CD4-positive, alpha-beta T cell treated with Interleukin-21 for 1 hour (primary cell): ENCODE data around the gene PRDM15.

Experiments used
- DNase-seq: peaks from one replicate; pipeline ENCODE4 v3.0.0-alpha.2; 2020

The PRDM15 gene

DNA sequence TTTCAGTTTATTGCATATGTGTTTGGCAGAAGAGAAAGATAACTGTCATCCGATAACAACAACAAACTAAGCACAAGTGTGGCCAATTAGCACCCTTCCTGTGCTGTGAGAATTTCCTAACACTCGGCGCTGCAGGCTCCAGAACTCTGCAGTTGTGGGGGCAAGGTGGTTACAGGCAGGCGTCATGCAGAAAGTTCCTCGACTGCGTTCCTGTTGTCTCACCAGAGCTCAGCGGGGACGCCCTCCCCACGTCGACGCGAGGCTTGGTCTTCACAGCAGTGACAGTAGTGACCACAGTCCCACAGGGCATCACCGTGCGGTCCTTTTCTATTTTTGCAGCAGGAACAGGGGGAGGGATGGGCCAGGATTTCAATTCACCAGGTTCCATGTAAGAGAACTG, 27.6 kb upstream of the PRDM15 start:
- DNase-seq, result no peak

DNA sequence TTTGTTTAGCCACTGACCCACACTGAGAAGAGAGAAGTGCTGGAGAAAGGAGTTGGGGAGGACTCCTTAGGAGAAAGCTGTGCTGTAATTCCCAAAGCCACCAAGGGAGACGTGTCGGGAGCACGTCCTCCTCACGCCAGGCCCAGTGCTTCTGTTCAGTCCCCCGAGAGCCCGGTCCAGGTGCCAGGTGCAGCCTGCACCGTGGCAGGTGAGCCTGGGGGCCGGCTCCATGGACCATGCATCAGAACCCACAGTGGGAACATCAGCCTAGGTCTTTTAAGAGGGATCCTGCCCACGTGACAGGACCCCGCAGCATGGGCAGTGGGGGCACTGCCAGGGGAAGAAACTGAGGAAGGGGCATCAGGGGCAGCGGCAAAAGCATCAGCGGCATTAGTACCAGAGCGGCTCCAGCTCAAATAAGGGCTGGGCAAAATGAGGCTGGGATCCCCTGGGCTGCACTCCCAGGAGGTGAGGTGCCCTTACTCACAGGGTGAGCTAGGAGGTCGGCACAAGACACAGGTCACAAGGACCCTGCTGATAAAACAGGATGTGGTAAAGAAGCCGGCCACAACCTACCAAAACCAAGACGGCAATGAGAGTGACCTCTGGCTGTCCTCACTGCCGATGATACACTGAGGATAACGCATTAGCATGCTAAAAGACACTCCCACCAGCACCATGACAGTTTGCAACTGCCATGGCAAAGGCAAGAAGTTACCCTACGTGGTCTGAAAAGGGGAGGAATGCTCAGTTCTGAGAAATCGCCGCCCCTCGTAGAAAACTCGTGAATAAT, 24.6 kb upstream of the PRDM15 start:
- DNase-seq, result no peak

DNA sequence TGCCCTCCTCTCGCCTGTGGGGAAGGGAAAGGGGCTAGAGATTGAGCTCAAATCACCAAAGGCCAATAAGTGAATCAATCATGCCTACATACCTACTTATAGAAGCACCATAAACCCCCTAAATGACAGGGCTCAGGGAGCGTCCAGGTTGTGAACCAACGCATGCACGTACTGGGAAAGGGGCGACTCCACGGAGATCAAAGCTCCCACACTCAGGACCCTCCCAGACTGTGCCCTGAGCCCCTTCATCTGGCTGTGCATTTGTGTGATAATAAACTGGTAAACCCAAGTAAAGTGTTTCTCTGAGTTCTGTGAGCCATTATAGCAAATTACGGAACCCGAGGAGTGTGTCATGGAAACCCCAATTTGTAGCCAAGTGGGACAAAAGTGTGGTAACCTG, 23.8 kb upstream of the PRDM15 start:
- no peak for DNase-seq

DNA sequence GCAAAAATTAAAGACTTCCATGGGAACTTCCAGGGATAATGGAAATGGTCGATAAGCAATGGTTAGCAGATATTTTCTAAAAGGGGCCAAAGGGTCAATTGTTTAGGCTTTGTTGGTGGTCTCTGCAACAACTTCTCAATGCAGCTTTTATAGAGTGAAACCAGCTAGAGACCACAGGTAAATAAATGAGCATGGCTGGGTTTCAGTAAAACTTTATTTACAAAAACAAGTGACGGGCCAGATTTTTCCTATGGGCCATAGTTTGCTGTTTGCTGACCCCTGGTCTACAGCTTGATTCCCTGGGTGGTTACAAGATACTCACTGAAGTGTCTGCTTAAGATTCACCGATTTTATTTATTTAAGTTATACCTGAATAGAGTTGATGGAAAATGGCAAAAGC, 22.6 kb upstream of the PRDM15 start:
- DNase-seq, result no peak

GRCh38 chr21:41901099-41901498, 22.0 kb upstream of the PRDM15 start:
- peak; percentile 13 for DNase-seq

DNA sequence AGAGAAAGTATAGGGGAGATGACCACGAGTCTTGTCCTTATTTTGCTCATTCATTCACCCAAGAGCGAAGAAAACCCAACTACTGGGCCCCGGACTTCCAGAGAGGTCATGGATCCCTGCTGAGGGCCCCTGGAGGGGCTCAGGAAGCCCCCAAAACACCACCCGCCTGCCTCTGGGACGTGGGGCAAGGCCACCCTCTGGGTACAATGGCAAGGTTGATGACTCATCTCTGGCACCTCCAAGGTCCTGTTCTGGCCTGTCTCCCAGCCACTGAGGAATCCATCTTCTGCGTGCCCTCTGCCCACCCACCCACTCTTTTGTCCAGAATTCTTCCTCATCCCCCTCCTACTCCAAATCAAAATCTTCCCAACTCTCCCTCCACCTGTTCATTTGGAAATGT, 21.3 kb upstream of the PRDM15 start:
- DNase-seq, result no peak

DNA sequence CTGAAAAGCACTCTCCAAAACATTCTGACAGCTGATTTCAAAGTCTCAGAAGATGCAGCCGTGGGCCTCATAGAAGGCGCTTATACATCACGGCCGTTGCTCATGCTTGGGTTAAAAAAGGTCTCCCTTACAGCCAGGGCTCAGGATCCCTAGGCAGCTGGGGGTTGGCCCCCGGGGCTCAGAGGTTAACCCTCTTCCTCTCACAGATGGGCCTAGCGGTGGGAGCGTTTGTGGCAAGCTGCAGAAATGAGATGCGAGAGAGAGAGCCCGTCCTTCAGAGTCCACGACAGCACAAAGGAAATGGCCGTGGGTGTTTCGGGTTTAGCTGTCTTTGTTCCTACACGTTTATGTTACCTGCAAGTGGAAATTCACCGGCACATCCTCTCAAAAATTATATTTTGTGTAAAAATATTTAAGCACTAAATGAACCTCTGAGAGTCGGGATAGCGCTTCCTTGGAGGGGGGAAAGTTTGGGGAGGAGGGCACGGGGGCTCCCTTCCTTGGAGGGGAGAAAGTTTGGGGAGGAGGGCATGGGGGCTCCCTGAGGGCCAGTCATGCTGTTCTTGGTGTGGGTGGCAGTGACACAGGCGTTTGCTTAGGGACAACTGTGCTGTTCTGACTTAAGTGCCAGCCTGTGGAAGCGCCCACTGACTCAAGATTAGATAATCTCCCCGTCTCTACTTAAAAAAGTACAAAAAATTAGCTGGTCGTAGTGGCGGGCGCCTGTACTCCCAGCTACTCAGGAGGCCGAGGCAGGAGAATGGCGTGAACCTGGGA, 20.5 kb upstream of the PRDM15 start:
- DNase-seq, result peak; percentile 37

GRCh38 chr21:41898998-41899397, 19.9 kb upstream of the PRDM15 start:
- no peak for DNase-seq

DNA sequence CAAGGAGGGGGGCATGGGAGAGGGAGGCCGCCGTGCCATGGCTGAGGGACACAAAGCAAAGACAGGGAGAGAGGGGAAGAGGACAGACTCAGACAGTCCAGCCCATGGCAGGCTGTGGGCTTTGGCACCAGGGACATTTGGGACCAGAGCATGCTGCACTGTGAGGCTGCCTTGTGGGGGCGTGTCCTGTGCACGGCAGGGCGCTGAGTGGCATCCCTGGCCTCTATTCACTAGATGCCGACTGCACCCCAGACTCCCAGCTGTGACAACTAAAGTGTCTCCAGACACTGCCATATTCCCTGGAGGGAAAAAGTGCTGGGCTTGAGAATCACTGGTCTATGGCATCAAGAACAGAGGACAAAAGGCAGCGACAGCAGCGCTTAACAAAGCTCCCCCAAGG, 18.6 kb upstream of the PRDM15 start:
- DNase-seq, result no peak

- no peak for DNase-seq
These were observed 18.0 kb upstream of the PRDM15 start for GRCh38 chr21:41897047-41897669.

- DNase-seq, result peak; percentile 69
These were observed 16.7 kb upstream of the PRDM15 start for GRCh38 chr21:41895643-41896493.

- no peak for DNase-seq
These were observed 15.9 kb upstream of the PRDM15 start for GRCh38 chr21:41894922-41895557.

DNA sequence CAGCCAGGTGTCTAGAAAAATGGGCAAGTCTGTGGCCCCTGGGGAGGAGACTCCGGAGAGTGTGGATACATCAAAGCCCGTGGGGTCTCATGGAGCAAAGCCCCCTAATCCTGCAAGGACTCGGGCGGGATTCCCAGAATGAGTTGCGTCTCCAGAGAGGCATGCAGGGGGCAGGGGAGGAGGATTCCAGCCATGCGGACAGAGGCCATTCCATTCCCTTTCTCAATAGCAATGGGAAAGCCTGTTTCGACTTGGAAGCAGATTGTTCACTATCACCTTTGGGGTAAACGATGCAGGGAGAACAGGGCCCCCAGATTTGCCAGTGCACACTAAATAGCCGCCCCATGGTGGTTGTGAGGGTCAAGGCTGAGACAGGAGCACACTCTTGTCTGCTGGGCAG, 15.4 kb upstream of the PRDM15 start:
- DNase-seq, result no peak

GRCh38 chr21:41892726-41893125, 13.6 kb upstream of the PRDM15 start:
- DNase-seq, result no peak

GRCh38 chr21:41891132-41891531, 12.0 kb upstream of the PRDM15 start:
- no peak for DNase-seq

- DNase-seq, result no peak
These were observed 11.2 kb upstream of the PRDM15 start for GRCh38 chr21:41890355-41890754.

DNA sequence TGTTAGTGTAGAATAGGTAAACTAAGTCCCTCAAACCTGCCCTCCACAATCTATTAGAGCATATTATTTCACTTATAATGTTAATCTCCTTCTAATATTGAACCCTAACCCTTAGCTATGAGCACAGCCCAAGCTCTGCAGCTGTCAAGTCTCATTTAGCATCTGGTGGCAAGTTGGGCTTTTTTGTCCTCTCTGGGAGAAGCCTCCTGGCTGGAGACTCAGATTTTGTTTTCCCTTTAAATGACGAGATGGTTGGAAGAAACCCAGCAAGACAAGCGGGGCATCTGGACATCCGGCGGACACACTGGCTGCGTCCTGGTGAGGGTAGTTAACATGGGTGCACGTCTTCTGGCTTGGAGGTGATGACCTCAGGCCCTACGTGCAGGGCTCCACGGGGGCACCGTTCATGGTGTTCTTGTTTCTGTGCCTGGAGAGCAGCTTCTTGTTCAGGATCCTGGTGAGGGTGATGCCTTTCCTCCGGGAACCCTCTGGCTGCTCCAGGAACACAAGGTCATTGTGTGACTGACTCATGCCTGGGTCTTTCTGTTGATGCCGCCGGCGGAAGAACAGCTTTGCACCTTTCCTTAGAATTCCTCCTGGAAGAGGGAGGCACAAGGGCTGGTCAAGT, 9.7 kb upstream of the PRDM15 start:
- no peak for DNase-seq

DNA sequence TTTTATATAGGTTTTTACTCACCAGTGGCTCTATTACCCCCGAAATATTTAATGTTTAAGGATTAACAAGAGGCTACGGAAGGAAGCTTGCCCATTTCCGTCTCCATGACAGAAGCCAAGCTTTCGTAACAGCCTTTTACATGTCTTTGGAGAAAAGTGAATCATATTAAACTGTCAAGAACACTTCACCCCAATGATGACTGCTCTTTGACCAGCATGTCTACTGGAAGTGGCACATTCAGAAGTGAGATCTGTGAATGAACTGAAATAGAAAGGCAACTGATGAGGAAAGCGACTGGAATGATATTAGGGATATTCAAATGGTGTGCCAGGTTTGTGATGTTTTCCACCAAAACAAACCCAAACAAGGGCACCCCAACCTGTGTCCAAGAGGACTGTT, 8.5 kb upstream of the PRDM15 start:
- DNase-seq, result no peak

- DNase-seq, result no peak
These were observed 7.2 kb upstream of the PRDM15 start for GRCh38 chr21:41886328-41886727.

DNA sequence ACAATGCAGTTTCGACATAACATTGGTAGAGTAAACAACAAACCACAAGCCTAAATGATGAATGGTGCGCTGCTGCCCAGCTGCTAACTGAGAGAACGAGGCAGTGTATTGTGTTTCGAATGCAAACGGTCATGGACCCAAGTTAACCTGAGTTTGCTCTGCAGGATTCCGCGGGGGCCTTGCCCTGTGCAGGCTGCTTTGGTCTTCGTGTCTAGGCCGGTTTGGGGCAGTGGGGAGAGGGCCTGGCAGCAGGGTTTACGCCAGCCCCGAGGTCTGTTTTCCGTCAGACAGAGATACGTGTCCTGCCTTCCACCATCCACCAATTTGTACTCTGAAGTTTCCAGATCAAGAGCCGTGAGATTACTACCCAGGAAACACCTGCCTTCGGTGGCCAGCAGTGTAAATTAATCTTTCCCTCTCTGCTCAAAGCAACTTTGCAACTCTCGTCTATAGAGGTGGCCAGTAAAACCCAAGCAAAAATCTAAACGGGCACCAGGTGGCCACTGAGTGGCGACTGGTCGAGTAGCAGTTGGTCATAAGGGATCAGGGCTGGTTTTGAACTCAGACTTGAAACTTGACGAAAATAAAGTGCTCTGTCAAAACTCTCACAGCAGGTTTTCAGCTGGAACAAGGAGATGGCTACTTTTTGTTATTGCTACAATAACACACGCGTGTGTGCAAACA, 6.3 kb upstream of the PRDM15 start:
- DNase-seq, result no peak

DNA sequence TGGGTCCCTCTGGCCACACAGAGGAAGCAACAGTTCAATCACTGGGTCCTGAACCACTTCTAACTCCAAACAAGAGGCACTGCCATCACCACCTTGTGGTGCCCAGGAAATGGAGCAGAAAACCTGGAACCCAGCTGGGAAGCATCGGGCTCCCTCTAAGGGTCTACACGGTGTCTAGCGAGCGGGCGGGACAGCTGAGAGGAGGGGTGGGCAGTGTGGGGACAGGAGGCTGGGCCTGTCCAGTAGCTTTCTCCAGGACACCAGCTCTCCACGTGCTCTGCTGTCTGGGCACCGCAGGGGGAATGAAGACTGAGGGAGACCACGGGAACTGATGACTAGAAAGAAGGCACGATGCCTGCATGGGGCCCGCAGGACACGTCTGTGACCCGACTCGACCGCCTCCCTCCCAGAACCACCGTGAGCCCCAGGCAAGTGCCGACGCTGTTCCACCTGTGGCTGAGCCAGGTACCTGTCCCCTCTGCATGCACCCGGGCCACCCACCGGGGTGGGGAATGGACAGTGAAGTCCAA, 5.4 kb upstream of the PRDM15 start:
- no peak for DNase-seq
